SK-N-MC (cell line): Measurements from ENCODE around the gene ASH1L.

Experiments used
- EZH2 ChIP-seq: fragments of 200-600 bp; sonication (generic); IDR thresholded peaks from one replicate; pipeline ENCODE4 v1.6.1; 2017; ENCODE audit warnings: antibody characterized with exemption
- POLR2AphosphoS5 ChIP-seq: IDR thresholded peaks from 2 replicates; pipeline ENCODE4 v1.6.1; 2012; ENCODE audit warnings: mild to moderate bottlenecking, low read depth, low read length, borderline replicate concordance

DNA sequence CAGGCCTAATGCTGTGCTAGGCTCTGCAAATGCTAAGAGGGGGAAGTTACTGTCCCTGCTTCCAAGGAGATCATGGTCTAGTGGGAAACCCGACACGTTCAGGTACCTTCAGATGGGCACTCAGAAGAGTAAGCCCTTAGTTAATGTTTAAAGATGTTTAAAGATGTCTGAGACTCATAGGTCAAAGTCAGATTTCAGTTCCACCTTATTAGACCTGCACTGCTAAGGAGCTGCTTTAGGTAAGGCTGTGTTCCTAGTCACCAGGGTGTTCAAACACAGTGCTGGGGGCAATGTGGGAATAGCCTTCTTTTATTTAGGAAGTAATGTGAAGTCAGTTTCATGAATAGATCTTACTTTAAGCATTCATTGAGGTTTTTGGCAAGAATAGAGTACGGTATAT, 245.7 kb downstream of the ASH1L start:
- TF ChIP-seq EZH2 (no peak), POLR2AphosphoS5 (no peak; the same call in 1 of the 2 replicates)
